Measurements from ENCODE around the gene MPG.

Gene MPG

DNA sequence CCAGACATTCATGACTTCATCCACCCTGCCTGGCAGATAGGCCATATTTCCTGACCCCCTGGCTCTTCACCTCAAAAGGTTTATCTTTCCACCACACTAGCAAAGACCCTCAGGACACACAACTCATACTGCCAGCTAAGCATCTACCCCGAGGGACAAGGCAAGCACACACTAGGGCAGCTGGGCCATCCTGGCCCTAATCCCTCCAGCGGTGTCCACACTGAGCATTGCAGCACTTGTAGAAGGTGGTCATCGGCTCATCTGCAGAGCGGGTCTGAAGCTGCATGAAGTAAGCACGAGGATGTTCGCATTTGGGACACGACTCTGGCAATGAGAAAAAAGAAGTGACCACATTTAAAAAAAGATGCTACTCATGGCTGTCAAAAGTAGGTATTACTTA is 30.8 kb upstream of the MPG start:
- H3K4me1 Mint-ChIP-seq: peaks cover 18% of the 10 kb centered on the region
- H3K9me3 Mint-ChIP-seq: peaks cover 4% of the 10 kb centered on the region
- H3K4me3 Mint-ChIP-seq: no peak overlapping the region
- no peaks in the 10 kb centered on the region for H3K27me3 Mint-ChIP-seq (ENCODE audit: low read depth, poor library complexity)
- no peak overlapping the region for H3K27ac Mint-ChIP-seq
- TF ChIP-seq, protein P1, sequence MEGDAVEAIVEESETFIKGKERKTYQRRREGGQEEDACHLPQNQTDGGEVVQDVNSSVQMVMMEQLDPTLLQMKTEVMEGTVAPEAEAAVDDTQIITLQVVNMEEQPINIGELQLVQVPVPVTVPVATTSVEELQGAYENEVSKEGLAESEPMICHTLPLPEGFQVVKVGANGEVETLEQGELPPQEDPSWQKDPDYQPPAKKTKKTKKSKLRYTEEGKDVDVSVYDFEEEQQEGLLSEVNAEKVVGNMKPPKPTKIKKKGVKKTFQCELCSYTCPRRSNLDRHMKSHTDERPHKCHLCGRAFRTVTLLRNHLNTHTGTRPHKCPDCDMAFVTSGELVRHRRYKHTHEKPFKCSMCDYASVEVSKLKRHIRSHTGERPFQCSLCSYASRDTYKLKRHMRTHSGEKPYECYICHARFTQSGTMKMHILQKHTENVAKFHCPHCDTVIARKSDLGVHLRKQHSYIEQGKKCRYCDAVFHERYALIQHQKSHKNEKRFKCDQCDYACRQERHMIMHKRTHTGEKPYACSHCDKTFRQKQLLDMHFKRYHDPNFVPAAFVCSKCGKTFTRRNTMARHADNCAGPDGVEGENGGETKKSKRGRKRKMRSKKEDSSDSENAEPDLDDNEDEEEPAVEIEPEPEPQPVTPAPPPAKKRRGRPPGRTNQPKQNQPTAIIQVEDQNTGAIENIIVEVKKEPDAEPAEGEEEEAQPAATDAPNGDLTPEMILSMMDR (IDR thresholded peaks at IDR 0.05): no peak
- peaks cover 91% of the 10 kb centered on the region for H3K36me3 Mint-ChIP-seq (ENCODE audit: low read depth)
- DNase-seq: no peak

GRCh38 chr16:50769-51591 is 27.0 kb upstream of the MPG start:
- Mint-ChIP-seq H3K4me3 (peak overlapping the region; percentile 43), H3K27me3 (ENCODE audit: low read depth, poor library complexity) (no peaks in the 10 kb centered on the region), H3K36me3 (ENCODE audit: low read depth) (peaks cover 59% of the 10 kb centered on the region), H3K27ac (no peak overlapping the region), H3K9me3 (peaks cover 3% of the 10 kb centered on the region), H3K4me1 (peaks cover 31% of the 10 kb centered on the region)
- DNase-seq: no peak
- TF ChIP-seq, protein P1 (IDR thresholded peaks at IDR 0.05): no peak

DNA sequence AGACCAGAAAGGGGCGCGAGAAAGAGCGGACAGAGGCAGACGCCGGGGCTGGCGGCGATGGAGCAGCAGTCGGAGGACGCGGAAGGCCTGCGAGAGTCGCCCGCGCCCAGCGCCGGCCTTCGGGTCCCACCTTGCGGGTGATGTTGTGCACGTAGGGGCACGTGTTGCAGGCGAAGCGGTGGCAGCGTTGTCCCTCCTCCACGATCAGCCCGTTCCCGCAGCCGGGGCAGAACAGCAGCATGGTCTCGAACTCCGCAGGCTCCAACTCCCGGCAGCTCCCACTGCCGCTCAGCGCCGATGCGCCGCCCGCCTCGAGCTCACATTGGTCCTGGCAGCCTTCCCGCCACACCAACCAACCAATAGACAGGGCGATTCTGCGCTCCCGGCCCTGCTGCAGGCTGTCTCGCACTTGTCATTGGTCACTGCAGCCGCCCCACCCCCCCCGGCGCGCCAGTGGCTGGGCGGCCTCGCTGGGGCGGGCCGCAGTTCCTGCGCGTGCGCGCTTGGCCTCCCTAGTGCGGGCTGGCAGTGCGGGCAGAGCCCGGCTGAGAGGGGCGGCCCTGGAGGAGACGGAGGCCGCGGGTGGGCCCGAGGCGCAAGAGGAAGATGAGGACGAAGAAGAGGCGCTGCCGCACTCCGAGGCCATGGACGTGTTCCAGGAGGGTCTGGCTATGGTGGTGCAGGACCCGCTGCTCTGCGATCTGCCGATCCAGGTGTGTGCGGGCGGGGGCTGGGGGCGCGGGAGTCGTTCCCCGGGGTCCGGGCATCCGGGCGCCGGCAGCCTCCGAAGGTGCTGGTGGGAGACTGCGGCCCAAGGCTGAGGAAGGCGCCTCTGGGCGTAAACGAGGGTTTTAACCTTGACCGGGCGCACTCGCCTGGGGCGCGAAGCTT is 24.4 kb upstream of the MPG start, which contains the start of the genes POLR3K and SNRNP25:
POLR3K (minus strand) TSS at position 263 of the 891 bp plus-strand sequence; CDS start at position 241, 22 bp downstream.
SNRNP25 (plus strand) TSS at position 483 of the 891 bp plus-strand sequence; CDS start at position 672, 189 bp downstream.
- Mint-ChIP-seq H3K36me3 (ENCODE audit: low read depth) (peaks cover 52% of the 10 kb centered on the region), H3K9me3 (peaks cover 3% of the 10 kb centered on the region), H3K27me3 (ENCODE audit: low read depth, poor library complexity) (no peaks in the 10 kb centered on the region), H3K4me1 (peaks cover 39% of the 10 kb centered on the region), H3K27ac (peak within 1 kb of the TSS; percentile 99), H3K4me3 (peak within 1 kb of the TSS; percentile 93)
- DNase-seq: peak; percentile 97
- TF ChIP-seq, protein P1 (IDR thresholded peaks at IDR 0.05): no peak

GRCh38 chr16:54237-54581 is 23.8 kb upstream of the MPG start:
- no peaks in the 10 kb centered on the region for H3K27me3 Mint-ChIP-seq (ENCODE audit: low read depth, poor library complexity)
- peaks cover 3% of the 10 kb centered on the region for H3K9me3 Mint-ChIP-seq
- H3K36me3 Mint-ChIP-seq (ENCODE audit: low read depth): peaks cover 49% of the 10 kb centered on the region
- TF ChIP-seq, protein P1 (IDR thresholded peaks at IDR 0.05): no peak
- H3K4me1 Mint-ChIP-seq: peaks cover 39% of the 10 kb centered on the region
- no peak for DNase-seq
- H3K4me3 Mint-ChIP-seq: peak overlapping the region; percentile 93
- H3K27ac Mint-ChIP-seq: no peak overlapping the region

- Mint-ChIP-seq H3K27ac (peak overlapping the region; percentile 8), H3K4me1 (peaks cover 38% of the 10 kb centered on the region), H3K4me3 (peak overlapping the region; percentile 39), H3K27me3 (ENCODE audit: low read depth, poor library complexity) (no peaks in the 10 kb centered on the region), H3K36me3 (ENCODE audit: low read depth) (peaks cover 43% of the 10 kb centered on the region), H3K9me3 (peaks cover 2% of the 10 kb centered on the region)
- no peak for DNase-seq
- TF ChIP-seq, protein P1 (IDR thresholded peaks at IDR 0.05): no peak
Observed at GRCh38 chr16:55571-56136, 22.4 kb upstream of the MPG start.

Measured in nephron progenitor cell (in vitro differentiated cells).